GM19023 (cell line): ENCODE results near the gene TULP3.

Experiments used
- ATAC-seq: cut with Tn5 transposase; IDR thresholded peaks from one replicate; pipeline ENCODE4 v1.9.1; 2021; ENCODE audit warnings: mild to moderate bottlenecking, moderate library complexity; ENCODE audit not compliant: unreplicated experiment

The TULP3 gene

DNA sequence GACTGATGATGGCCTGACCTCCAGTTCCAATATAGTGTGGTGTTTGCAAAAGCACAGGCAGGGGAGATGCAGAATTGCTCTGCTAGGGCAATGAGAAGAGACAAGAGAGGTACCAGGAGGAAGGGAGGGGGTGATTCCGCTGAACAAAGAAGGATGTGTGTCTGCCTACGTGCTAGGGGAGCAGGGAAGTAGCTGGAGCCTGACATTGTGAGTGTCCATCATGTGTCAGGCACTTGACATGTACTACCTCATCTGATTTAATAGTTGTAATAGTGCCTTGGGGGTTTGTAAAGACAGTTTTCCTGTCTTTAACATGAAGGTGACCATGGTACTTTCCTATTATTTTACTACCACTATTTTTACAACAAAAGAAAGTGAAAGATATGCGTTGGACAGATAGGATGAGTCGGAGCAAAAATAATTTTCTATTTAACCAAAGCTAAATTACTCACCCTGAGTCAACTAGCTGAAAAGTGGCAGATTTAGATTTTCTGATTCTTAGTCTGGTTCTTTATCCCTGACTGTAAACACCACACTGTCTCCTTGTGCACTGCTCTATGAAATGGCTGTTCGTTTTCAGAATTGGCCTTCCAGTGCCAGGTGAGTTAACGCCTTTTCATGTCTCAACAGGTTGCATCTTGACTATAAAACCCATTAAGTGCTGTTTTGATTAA lies 34.8 kb downstream of the TULP3 start:
- ATAC-seq: no peak

DNA sequence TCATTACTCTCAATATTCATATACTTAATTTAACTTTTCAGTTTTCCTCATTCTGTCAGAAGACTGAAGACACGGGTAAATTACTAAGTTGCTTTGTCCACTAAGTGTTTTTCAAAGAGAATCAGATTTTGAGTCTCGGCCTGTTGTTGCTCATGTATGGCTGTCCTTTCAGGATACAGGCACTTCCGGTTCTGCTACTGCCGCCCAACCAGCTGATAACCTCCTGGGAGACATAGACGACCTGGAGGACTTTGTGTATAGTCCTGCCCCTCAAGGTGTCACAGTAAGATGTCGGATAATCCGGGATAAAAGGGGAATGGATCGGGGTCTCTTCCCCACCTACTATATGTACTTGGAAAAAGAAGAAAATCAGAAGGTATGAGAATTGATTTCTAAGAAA lies 40.2 kb downstream of the TULP3 start:
- no peak for ATAC-seq

DNA sequence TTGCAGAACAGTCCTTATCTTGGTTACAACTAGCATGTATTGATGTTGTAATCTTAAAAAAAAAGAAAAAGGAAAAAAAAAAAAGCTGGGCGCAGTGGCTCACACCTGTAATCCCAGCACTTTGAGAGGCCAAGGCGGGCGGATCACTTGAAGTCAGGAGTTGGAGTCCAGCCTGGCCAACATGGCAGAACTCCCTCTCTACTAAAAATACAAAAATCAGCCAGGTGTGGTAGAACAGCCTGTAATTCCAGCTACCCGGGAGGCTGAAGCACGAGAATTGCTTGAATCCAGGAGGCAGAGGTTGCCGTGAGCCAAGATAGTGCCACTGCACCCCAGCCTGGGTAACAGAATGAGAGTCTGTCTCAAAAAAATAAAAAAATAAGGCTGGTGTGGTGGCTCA lies 42.9 kb downstream of the TULP3 start:
- no peak for ATAC-seq

DNA sequence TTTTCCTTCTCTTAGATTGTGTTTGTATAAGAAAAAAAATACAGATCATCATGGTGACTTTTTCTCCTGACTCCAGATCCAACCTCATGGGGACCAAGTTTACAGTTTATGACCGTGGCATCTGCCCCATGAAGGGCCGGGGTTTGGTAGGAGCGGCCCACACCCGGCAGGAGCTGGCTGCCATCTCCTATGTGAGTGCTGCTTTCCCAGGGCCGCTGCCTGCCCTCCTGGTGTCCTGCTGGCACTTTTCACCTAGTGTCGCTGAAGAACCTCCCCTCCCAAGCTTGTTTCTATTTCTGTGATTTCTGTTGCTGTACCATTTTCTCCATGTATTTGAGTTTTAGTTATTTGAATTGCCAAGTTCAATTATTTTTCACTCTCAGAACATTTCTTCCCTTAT lies 43.7 kb downstream of the TULP3 start:
- ATAC-seq: no peak

DNA sequence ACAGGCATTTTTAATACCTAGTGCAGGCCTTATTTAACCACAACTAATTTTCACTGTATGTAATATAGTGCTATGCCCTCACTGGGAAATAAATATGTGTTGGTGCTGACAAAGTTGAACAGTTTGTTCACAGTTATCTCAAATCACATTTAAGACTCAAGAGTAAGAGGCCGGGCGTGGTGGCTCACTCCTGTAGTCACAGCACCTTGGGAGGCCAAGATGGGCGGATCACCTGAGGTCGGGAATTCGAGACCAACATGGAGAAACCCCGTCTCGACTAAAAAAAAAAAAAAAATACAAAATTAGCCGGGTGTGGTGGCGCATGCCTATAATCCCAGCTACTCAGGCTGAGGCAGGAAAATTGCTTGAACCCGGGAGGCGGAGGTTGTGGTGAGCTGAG lies 45.6 kb downstream of the TULP3 start:
- no peak for ATAC-seq

DNA sequence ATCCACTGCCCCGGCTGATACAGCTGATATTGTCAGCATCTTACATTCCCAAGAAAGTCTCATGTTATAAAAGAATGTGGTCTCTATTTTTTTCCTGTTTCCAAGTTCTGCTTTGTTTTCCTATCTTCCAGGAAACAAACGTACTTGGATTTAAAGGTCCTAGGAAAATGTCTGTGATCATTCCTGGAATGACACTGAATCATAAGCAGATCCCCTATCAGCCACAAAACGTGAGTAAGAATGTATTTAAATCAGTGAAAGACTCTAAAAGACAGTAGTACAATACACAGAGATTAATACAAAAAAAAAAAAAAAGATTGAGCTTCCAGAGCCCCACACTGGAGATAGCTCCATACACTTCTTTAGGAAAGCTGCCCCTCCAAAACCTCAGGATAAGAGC lies 46.8 kb downstream of the TULP3 start:
- no peak for ATAC-seq

DNA sequence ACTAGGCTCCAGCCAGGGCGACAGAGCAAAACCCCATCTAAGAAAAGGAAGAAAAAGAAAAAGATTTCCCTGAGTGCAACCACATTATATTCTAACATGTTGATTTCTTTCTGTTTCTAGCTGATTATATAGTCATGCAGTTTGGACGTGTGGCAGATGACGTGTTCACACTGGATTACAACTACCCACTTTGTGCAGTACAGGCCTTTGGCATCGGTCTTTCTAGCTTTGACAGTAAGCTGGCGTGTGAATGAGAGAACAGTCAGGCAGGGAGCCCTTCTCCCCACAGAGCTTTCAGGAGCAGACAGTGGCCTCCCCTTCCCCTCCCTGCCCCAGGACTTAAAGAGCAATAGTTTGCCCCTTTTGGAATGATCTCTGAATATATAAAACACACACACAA lies 48.5 kb downstream of the TULP3 start:
- ATAC-seq: no peak

DNA sequence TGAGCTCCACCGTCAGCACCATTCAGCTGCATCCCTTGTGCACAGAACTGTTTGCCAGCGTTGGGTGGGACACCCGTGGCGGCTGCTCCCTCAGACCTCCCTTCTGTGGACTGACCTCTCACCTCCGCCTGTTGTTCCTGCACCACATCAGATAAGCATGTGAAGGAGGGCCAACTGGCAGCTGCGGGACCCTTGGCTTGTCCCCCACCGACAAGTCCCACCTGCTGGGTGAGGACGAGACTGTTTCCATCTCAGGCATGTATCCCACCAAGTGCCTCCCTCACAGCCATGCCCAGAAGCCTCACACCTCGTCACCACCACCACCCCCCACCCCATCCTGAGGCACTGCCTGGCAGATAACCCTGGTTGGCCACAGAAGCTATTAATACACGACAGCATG lies 49.9 kb downstream of the TULP3 start:
- ATAC-seq: no peak

DNA sequence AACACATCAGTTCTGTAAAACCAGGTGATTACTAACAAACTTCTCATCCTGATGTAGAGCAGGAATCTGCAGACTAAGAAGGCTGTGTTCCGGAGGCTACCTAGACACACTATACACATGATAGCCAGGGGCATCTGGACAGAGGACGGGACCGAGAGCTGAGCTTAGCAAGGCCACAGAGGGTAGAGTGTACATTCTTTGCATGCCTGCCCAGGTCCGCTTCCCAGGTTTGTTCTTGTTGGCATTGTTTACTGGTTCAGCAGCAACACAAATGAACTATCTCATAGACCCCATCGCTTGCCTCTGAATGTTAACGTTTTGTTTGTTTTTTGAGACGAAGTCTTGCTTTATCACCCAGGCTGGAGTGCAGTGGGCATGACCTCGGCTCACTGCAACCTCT lies 50.8 kb downstream of the TULP3 start:
- no peak for ATAC-seq

DNA sequence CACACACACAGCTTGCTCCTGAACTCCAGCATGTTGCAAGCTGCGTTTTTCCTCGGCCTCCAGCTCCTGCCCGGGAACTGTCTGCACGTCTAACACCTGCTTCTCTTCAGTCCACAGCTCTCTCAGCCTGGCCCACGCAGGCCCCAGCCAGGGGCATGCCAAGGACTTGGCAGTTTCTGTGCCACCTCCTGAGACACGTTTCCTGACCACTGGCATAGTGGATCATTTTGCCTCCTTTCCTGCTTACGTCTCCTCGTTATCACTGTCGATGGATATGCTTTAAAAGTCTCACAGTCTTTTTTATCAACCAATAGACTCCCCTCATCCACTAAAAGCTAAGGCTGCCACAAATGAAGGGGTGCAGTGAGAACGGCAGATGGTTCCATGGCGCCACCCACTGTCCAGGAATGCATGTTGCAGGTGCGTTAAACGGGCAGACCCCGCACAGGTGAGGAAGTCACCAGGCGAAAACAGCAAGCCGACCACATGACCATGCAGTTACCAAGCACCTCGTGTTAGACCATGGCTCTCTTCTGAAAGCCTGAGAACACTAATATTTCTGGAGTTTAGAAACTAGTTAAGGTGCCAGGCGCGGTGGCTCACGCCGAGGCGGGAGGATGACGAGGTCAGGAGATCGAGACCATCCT lies 53.8 kb downstream of the TULP3 start:
- ATAC-seq: no peak

DNA sequence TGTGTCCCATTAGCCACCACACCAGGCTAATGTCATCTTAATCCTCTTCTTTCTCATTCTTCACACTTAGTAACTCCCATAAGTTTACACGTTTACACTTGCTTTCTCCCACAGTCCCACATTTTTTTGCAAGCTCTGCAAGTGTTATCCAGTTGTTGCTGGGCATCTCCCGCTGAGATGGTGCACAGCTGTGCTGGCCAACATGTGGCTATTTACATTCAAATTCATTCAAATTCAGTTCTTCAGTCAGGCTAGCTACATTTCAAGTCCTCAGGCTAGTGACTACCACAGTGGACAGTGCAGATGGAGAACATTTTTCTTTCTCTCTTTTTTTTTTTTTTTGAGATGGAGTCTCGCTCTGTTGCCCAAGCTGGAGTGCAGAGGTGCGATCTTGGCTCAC lies 58.7 kb downstream of the TULP3 start:
- ATAC-seq: no peak

DNA sequence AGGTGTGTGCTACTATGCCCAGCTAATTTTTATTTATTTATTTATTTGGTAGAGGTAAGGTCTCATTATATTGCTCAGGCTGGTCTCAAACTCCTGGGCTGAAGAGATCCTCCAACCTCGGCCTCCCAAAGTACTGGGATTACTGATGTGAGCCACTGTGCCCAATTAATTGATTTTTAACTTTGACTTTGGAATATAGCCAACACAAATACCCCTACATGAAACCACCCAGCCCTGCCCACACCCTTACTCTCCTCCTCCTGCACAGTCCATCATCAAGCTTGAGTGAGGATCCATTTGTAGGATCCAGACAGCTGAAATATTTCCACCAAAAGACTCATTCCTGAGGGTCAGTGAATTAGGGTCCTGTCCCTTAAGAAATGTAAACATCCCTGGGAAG lies 65.2 kb downstream of the TULP3 start:
- ATAC-seq: no peak

DNA sequence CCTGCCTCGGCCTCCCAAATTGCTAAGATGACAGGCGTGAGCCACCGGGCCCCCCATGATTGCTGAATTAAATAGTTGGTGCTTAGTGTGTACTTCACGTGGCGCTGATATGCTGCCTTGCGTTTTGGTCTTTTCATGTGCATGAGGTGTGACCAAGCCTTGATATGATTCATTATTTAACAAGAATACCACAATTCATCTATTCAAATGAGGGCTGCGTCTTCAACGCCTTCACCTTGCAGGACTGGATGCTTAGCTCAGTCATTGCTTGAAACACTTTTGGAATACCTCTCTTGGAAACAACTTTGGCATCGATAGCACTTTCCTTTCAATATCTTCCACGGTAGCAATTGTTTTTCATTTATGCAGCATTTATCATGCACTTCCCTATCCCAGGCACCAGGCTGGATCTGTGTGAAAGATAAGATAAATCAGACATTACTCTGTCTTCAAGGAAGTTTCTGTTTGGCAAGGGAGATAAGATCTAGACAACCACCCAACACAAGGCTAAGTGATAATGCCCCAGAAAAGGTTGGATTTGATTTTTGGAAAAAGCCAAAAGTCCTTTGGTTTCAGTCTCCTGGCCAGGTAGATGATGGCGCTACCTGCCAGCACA lies 67.2 kb downstream of the TULP3 start:
- no peak for ATAC-seq

DNA sequence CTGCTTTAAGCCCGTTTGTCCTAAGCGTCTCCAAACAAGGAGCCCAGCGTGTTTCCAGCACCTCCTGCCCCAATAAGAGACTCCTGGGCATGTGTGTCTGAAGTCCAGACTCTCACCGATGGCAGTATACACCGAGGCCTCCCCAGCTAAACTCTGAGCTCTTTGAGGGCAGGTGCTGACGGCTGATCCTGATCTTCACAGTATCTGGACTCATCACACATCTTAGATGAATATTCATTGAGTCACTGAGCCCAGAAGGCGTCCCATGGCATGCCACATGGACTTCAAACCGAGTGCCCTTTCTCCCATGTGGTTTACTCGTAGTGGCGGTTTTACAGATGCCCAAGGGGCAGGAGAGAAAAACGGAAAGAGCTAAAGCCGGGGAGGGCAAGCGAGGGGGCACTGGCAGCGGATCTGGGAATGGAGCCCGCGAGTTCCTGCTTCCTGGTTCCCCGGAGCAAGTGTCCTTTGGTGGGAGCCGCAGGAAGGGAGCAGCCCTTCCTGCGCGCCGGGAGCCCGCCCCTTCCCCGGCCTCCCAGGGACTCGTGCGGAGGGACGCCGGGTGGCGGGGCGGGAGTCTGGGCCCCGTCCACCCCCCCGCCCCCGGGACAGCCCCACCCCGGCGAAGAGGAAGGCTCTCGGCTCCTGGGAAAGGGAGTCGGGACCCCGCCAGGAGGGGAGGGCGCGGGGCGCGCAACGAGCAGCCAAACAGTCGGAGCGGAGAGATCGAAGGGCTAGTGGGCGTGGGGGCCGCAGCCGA lies 67.9 kb downstream of the TULP3 start:
- ATAC-seq: no peak

DNA sequence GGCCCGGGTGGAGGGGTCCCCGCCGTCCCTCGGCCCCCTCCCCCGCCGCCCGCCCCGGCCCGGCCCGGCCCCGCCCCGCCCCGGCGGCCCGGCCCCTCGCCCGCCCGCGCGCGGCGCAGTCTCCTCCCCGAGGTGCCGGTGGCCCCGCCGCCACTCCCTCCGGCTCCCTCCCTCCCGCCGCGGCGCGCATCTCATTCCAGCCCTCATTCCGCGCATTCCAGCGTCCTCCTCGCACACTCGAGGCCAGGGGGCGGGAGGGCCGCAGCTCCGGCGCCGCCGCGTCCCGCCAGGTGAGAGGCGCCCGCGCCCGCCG lies 68.5 kb downstream of the TULP3 start, which contains the start of gene TEAD4:
Gene TEAD4, plus strand, starts transcription at position 206 of the 313 bp plus-strand sequence.
- no peak for ATAC-seq

DNA sequence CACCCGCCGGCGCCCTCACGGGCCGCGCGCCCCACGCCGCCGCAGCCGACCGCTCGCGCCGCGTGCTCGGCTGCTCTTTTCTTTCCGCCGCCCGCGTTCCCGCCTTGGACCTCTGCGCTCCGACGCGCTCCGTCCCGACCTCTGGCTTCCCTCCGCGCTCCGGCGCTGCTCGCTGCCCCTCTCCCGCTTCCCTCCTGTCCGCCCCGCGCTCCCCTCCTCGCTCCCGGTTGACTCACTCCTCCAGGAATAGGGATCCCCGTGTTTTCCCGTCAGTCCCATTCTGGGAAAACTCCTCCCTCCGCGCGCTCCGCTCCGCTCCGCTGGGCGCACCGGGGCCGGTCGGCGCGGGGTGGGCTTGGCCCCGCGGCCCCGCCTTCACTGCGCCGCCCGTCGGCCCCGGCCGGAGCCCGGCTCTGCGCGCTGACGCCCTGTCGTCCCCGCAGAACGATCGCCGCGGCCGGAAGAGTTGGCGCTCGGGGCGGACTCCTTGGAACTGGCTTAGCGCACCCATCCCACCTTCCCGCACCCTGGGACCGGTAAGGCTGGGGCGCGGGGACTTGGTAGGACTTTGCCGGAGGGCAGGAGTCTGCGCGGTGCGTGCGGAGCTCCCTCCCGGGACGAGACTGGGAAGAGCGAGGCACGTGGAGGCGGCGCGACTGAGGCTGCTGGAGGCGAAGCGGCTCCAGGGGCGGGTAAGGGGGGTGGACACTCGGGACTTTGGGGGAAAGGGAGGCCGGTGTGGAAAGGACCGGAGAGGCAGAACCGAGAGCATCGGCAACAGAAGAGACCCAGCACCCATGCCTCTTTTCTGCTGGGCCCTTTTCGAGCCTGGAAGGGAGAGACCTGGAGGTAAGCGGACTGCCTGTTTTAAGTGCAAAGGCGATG lies 69.1 kb downstream of the TULP3 start:
- no peak for ATAC-seq

DNA sequence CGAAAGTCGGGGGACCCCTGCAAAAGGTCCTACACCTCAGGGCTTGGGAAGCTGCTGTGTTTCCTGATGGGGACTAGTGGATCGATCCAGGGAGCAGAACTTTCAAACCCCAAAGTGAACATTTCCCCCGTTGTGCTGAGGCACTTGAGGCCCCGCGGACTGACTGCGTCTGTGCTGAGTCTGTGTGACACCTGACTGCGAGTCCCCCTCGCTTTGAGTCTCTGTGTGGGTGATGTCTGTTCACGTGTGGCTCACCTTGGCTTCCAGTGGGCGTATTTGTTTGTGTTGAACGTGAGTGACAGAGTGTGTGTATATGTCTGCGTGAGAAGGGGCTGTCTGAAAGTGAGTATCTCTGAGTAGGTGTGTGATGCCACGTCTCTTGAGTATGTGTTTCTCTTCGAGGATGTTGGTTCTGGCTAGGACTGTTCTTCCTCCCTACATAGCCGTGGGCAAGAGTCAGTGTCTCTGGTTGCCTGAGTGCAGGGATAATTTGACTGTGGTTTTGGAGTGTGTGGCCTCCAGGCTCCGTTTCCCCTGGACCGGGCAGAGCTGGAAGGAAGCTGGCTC lies 69.8 kb downstream of the TULP3 start:
- no peak for ATAC-seq

DNA sequence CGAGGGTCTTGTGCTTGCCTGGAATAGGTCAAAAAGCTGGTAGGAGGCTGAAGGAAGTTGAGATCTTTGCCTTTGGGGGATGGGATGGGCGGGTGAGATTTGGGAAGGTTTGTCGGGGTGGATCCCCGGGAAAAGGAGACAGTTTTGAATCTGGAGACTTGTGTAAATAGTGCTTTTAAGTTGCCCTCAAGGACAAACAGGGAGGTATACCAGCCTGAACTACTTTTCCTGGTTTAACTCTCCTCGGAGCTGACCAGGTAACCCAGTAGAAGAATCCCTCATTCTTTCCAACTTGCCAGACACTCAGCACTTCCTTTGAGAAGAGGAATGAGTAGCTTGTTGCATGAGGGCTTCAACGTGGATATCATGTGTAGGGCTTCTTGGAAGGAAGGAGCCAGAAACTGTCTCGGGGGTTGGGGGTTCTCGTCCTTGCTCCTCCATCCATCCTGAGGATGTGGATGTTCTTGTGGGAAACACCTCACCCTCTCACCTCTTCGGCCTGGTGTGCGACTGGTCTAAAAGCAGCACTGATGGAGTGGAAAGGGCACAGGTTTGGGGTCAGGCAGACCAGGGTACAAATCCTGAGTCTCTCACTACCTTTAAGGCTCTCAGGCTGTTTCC lies 70.4 kb downstream of the TULP3 start:
- ATAC-seq: no peak

DNA sequence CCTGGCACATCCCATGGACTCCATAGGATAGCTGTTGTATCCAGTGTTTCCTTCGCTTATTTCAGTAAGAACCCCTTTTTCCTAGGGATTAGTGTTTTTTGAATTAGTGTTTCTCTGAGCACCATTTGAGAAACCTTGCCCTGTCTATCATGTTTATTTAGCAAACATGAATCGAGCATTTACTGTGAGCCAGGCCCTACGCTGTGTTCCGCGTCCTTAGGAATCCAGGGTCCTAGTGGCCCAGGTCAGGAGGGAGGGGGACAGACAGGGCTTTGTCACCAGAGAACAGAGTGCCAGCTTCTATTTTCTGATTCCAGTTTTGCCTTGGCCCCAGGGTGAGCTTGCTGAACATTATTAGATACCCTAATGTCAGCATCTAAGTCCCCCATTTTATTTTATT lies 71.0 kb downstream of the TULP3 start:
- ATAC-seq: no peak

DNA sequence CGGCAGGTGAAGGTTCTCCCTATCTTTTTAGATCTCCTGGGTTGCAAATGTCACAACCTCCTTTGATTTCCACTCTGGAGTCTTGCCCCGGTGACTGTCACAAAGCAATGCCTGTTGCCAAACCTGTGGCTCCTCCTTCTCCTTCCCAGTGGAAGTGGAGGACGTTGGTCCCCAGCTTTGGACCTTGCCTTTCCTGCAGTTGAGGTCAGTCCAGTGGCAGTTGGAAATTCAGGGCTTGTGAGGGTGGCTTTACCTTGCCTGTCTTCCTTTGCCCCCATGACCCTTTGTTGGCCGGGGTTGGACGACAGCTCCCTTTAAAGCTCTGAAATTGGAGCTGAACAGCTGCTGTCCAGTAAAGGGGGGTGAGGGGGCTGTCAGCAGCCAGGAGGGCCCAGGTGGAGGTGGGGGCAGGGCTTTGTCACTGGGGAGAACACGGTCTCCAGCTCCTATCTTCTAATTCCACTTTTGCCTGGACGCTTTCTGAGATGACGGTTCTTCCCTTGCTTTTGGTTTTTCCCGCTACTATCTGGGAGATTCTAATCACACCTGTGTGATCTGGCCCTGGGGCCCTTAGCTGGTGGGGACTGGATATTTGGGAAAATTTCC lies 72.6 kb downstream of the TULP3 start:
- ATAC-seq: no peak
